SH-SY5Y (cell line): ENCODE data around the gene CDH20.

Experiments used
- GATA2 ChIP-seq: IDR thresholded peaks from 2 replicates; pipeline ENCODE4 v1.6.1; 2011; ENCODE audit warnings: mild to moderate bottlenecking, low read depth, low read length
- GATA3 ChIP-seq: IDR thresholded peaks from 2 replicates; pipeline ENCODE4 v1.6.1; 2011; ENCODE audit warnings: low read depth, mild to moderate bottlenecking, low read length, moderate library complexity

DNA sequence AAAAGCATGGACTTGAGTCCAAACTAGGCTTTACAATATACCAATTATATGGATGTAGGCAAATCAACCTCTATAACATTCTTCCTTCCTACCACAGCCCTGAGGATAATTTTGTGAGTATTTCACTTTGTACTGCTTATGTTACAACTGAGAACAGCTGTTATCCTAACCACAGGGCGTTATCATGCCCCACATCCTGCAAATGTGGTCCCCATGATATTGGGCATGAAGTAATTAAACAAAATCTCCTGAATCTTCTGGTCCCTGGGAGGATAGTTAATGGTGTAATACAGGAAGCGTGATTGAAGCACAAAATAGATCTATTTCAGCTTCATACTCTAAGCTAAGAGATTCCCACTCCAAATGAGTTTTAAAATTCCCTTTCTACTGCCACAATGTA, 223.6 kb downstream of the CDH20 start:
- TF ChIP-seq GATA2 (no peak), GATA3 (no peak)
